H9 (cell line): ENCODE results near the gene CRYGA. TPM values are rescaled to one million over a fixed set of nuclear protein-coding genes. Genes with fewer than 3 reads are reported as not detected.

ENCODE experiments used
- DNase-seq: peaks from one replicate; pipeline ENCODE4 v3.0.0-alpha.2; 2017
- H2AFZ ChIP-seq: one replicate; pipeline ENCODE4 v1.6.1; 2013; ENCODE audit warnings: mild to moderate bottlenecking, low read length, control low read depth, moderate library complexity
- H2AK5ac ChIP-seq: 2 replicates; pipeline ENCODE4 v1.6.1; 2013; ENCODE audit warnings: low read length, control low read depth, mixed read lengths; ENCODE audit not compliant: insufficient read length
- H2BK120ac ChIP-seq: one replicate; pipeline ENCODE4 v1.6.1; 2013; ENCODE audit warnings: low read depth, mild to moderate bottlenecking, low read length, control low read depth, inconsistent platforms; ENCODE audit not compliant: poor library complexity, severe bottlenecking
- H2BK12ac ChIP-seq: 2 replicates; pipeline ENCODE4 v1.6.1; 2013; ENCODE audit warnings: low read length, control low read depth, mixed read lengths, low read depth; ENCODE audit not compliant: insufficient read length
- H2BK15ac ChIP-seq: 2 replicates; pipeline ENCODE4 v1.6.1; 2013; ENCODE audit warnings: low read depth, low read length, control low read depth
- H2BK20ac ChIP-seq: one replicate; pipeline ENCODE4 v1.6.1; 2013; ENCODE audit warnings: low read depth, mild to moderate bottlenecking, low read length, control low read depth, inconsistent platforms; ENCODE audit not compliant: poor library complexity, severe bottlenecking
- H2BK5ac ChIP-seq: 2 replicates; pipeline ENCODE4 v1.6.1; 2013; ENCODE audit warnings: low read length, control low read depth, mixed read lengths; ENCODE audit not compliant: insufficient read length
- H3K14ac ChIP-seq: 2 replicates; pipeline ENCODE4 v1.6.1; 2013; ENCODE audit warnings: low read length, control low read depth; ENCODE audit not compliant: insufficient read depth
- H3K18ac ChIP-seq: 2 replicates; pipeline ENCODE4 v1.6.1; 2013; ENCODE audit warnings: low read depth, mild to moderate bottlenecking, mixed read lengths, low read length, control low read depth; ENCODE audit not compliant: insufficient read length
- H3K23ac ChIP-seq: 2 replicates; pipeline ENCODE4 v1.6.1; 2013; ENCODE audit warnings: low read length, control low read depth, mixed read lengths, low read depth; ENCODE audit not compliant: insufficient read length
- H3K23me2 ChIP-seq: 2 replicates; pipeline ENCODE4 v1.6.1; 2013; ENCODE audit warnings: low read depth, mild to moderate bottlenecking, mixed read lengths, low read length, control low read depth; ENCODE audit not compliant: insufficient read length, poor library complexity, severe bottlenecking
- H3K27ac ChIP-seq: 2 replicates; pipeline ENCODE4 v1.5.1; 2013; ENCODE audit warnings: low read length, control low read depth, mixed read lengths, low read depth; ENCODE audit not compliant: insufficient read length
- H3K27me3 ChIP-seq: 2 replicates; pipeline ENCODE4 v1.6.1; 2013; ENCODE audit warnings: low read length, control low read depth, inconsistent platforms; ENCODE audit not compliant: insufficient read depth
- H3K4ac ChIP-seq: 2 replicates; pipeline ENCODE4 v1.6.1; 2013; ENCODE audit warnings: low read depth, mild to moderate bottlenecking, control low read depth, inconsistent platforms, low read length, moderate library complexity
- H3K4me1 ChIP-seq: 2 replicates; pipeline ENCODE4 v1.6.1; 2013; ENCODE audit warnings: low read length, control low read depth, inconsistent platforms; ENCODE audit not compliant: insufficient read depth
- H3K4me2 ChIP-seq: 2 replicates; pipeline ENCODE4 v1.6.1; 2013; ENCODE audit warnings: low read length, control low read depth, mixed read lengths; ENCODE audit not compliant: insufficient read length, insufficient read depth
- H3K56ac ChIP-seq: 2 replicates; pipeline ENCODE4 v1.6.1; 2013; ENCODE audit warnings: low read depth, mild to moderate bottlenecking, mixed read lengths, low read length, control low read depth; ENCODE audit not compliant: insufficient read length
- H3K79me1 ChIP-seq: 2 replicates; pipeline ENCODE4 v1.6.1; 2013; ENCODE audit warnings: low read depth, mild to moderate bottlenecking, moderate library complexity, low read length, control low read depth, inconsistent platforms; ENCODE audit not compliant: insufficient read depth, poor library complexity, severe bottlenecking
- H3K79me2 ChIP-seq: 2 replicates; pipeline ENCODE4 v1.6.1; 2013; ENCODE audit warnings: low read length, control low read depth, inconsistent platforms; ENCODE audit not compliant: insufficient read depth
- H3K9ac ChIP-seq: 2 replicates; pipeline ENCODE4 v1.6.1; 2013; ENCODE audit warnings: low read length, control low read depth, mixed read lengths; ENCODE audit not compliant: insufficient read length; ENCODE audit errors: extremely low read depth
- H3K9me3 ChIP-seq: one replicate; pipeline ENCODE4 v1.6.1; 2013; ENCODE audit warnings: low read depth, low read length, inconsistent platforms; ENCODE audit not compliant: control insufficient read depth
- H3T11ph ChIP-seq: one replicate; pipeline ENCODE4 v1.6.1; 2013; ENCODE audit warnings: mild to moderate bottlenecking, low read length, control low read depth, inconsistent platforms
- H4K20me1 ChIP-seq: one replicate; pipeline ENCODE4 v1.6.1; 2013; ENCODE audit not compliant: control insufficient read depth, insufficient read length, insufficient read depth
- H4K5ac ChIP-seq: 2 replicates; pipeline ENCODE4 v1.6.1; 2013; ENCODE audit warnings: low read depth, mild to moderate bottlenecking, mixed read lengths, low read length, control low read depth; ENCODE audit not compliant: insufficient read length
- H4K8ac ChIP-seq: replicated peaks from 2 replicates; pipeline ENCODE4 v1.6.1; 2013; ENCODE audit warnings: low read length, control low read depth, mixed read lengths, low read depth; ENCODE audit not compliant: insufficient read length
- H4K91ac ChIP-seq: 2 replicates; pipeline ENCODE4 v1.6.1; 2013; ENCODE audit warnings: low read depth, mild to moderate bottlenecking, moderate library complexity, mixed read lengths, low read length, control low read depth; ENCODE audit not compliant: insufficient read length
- H3K27ac Mint-ChIP-seq, 3 experiments: 2 replicates in 2 of 3; 3 replicates in 1 of 3; pipeline ENCODE4 v1.8.0; 2020 to 2021; ENCODE audit warnings: mixed read lengths in 3 of 3, mild to moderate bottlenecking in 1 of 3, moderate library complexity in 1 of 3
- H3K27me3 Mint-ChIP-seq: 2 replicates; pipeline ENCODE4 v1.8.0; 2021; ENCODE audit warnings: low read depth, mild to moderate bottlenecking, moderate library complexity, mixed read lengths
- H3K36me3 Mint-ChIP-seq, 3 experiments: 2 replicates in 2 of 3; 3 replicates in 1 of 3; pipeline ENCODE4 v1.8.0; 2020 to 2021; ENCODE audit warnings: low read depth in 3 of 3, mixed read lengths in 3 of 3; ENCODE audit not compliant: insufficient read depth in 1 of 3
- H3K4me1 Mint-ChIP-seq, 2 experiments: 2 replicates each; pipeline ENCODE4 v1.8.0; 2020; ENCODE audit warnings: mixed read lengths in 2 of 2
- H3K4me3 Mint-ChIP-seq, 2 experiments: 2 replicates in 1 of 2; 3 replicates in 1 of 2; pipeline ENCODE4 v1.8.0; 2020 to 2021; ENCODE audit warnings: mild to moderate bottlenecking in 2 of 2, mixed read lengths in 2 of 2, moderate library complexity in 1 of 2
- H3K9me3 Mint-ChIP-seq, 2 experiments: 2 replicates in 1 of 2; 3 replicates in 1 of 2; pipeline ENCODE4 v1.8.0; 2020; ENCODE audit warnings: mild to moderate bottlenecking in 2 of 2, mixed read lengths in 2 of 2, moderate library complexity in 1 of 2
- WGBS: extraction: QIAGEN DNeasy Blood & Tissue Kit; methylation state at CpG from one replicate; pipeline ENCODE4 v1.1.7; 2013; ENCODE audit warnings: missing lambda C conversion rate, low lambda C conversion rate, mixed read lengths; ENCODE audit not compliant: insufficient read length; ENCODE audit errors: extremely low coverage; 5-methylcytosine and 5-hydroxymethylcytosine counted together
- total RNA-seq: library from RNA; stranded (reverse); gene quantifications from 2 replicates; pipeline ENCODE4 v1.2.1, GENCODE V29; 2021
- TF ChIP-seq, protein P1 (sequence below): fragments of 200-600 bp; sonication (generic); conservative IDR thresholded peaks from 3 replicates; pipeline ENCODE4 v1.8.0; 2021; ENCODE audit warnings: antibody characterized with exemption, mild to moderate bottlenecking

The CRYGA gene
- total RNA-seq, 1 experiment from 2014 or later: not detected

- Histone ChIP-seq H2BK120ac (no peak overlapping the region), H2BK20ac (no peak overlapping the region), H3K23me2 (no peaks in the 10 kb centered on the region), H3K18ac (no peak overlapping the region), H3K56ac (no peak overlapping the region), H4K5ac (no peak overlapping the region), H3K14ac (no peak overlapping the region), H3K4ac (no peak overlapping the region), H4K91ac (no peak overlapping the region), H2AFZ (no peak overlapping the region), H3T11ph (no peak overlapping the region), H3K23ac (no peak overlapping the region), H2BK15ac (no peak overlapping the region), H2BK5ac (no peak overlapping the region), H2AK5ac (no peak overlapping the region), H3K4me2 (no peak overlapping the region), H4K8ac (no peak overlapping the region), H3K79me2 (no peaks in the 10 kb centered on the region), H3K27me3 (no peaks in the 10 kb centered on the region), H2BK12ac (no peak overlapping the region), H3K4me1 (no peaks in the 10 kb centered on the region), H3K27ac (no peak overlapping the region), H3K9ac (no peak overlapping the region), H4K20me1 (no peaks in the 10 kb centered on the region), H3K79me1 (no peaks in the 10 kb centered on the region), H3K9me3 (no peaks in the 10 kb centered on the region)
- Mint-ChIP-seq H3K4me1 (no peaks in the 10 kb centered on the region), H3K27ac (no peak overlapping the region), H3K4me3 (no peak overlapping the region), H3K36me3 (no peaks in the 10 kb centered on the region), H3K9me3 (no peaks in the 10 kb centered on the region), H3K27me3 (no peaks in the 10 kb centered on the region)
- no peak for DNase-seq
- WGBS: no CpG with 5 or more reads among the region's 9 CpGs
- TF ChIP-seq, protein P1, sequence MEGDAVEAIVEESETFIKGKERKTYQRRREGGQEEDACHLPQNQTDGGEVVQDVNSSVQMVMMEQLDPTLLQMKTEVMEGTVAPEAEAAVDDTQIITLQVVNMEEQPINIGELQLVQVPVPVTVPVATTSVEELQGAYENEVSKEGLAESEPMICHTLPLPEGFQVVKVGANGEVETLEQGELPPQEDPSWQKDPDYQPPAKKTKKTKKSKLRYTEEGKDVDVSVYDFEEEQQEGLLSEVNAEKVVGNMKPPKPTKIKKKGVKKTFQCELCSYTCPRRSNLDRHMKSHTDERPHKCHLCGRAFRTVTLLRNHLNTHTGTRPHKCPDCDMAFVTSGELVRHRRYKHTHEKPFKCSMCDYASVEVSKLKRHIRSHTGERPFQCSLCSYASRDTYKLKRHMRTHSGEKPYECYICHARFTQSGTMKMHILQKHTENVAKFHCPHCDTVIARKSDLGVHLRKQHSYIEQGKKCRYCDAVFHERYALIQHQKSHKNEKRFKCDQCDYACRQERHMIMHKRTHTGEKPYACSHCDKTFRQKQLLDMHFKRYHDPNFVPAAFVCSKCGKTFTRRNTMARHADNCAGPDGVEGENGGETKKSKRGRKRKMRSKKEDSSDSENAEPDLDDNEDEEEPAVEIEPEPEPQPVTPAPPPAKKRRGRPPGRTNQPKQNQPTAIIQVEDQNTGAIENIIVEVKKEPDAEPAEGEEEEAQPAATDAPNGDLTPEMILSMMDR: no peak
These were observed 45.1 kb upstream of the CRYGA start for GRCh38 chr2:208208335-208209085.
